ENCODE data around the gene SWT1. TPM values are rescaled to one million over a fixed set of nuclear protein-coding genes. Genes with fewer than 3 reads are reported as not detected.

The SWT1 gene
- total and polyA plus RNA-seq, 2 of the 4 experiments (the other 2 are of a cell fraction): 0.82 to 2.7 TPM

DNA sequence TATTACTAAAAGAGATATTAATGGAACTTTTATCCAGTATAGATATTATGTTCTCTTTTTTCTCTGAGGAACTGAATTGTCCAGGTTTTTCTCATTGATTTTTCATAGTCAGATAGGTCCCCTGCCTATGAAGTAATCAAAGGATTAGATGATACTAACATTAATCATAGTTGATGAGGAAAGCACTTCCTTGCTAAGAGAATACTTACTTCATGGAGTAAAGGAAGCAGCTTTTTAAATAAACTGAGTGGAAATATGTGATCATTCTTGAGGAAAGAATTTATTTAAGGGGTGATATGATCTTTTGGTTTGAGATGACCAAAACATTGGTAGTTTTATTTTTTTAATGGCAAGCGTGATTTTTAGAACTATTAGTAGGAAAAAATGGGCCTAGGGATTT lies 58.9 kb downstream of the SWT1 start:
- Histone ChIP-seq H2AK5ac (ENCODE audit: low read depth, low read length) (no peak overlapping the region), H3K27me3 (ENCODE audit: control insufficient read depth, insufficient read depth, low read length) (no peaks in the 10 kb centered on the region), H2AFZ (replicated peaks; ENCODE audit: low read length, poor library complexity) (no peak overlapping the region), H4K8ac (ENCODE audit: low read depth in 2 of 2, low read length in 2 of 2) (no peak overlapping the region), H3K36me3 (ENCODE audit: control insufficient read depth, insufficient read depth, low read length) (no peaks in the 10 kb centered on the region), H3K79me1 (ENCODE audit: low read depth in 1 of 2, low read length in 2 of 2) (no peaks in the 10 kb centered on the region), H4K20me1 (ENCODE audit: insufficient read depth, low read length) (no peaks in the 10 kb centered on the region), H2AK9ac (replicated peaks; ENCODE audit: low read depth, low read length, poor library complexity) (no peak overlapping the region), H3K27ac (ENCODE audit: insufficient read depth, low read length) (no peak overlapping the region), H3K4ac (ENCODE audit: low read depth, low read length) (no peak overlapping the region), H2BK20ac (ENCODE audit: low read depth, low read length) (no peak overlapping the region), H3K4me1 (ENCODE audit: control insufficient read depth, insufficient read depth, low read length) (peaks cover 2% of the 10 kb centered on the region; the same call in 1 of the 2 replicates), H4K5ac (ENCODE audit: low read depth, low read length) (no peak overlapping the region), H3K14ac (replicated peaks; ENCODE audit: low read depth, low read length) (no peak overlapping the region), H2BK5ac (ENCODE audit: low read depth, low read length, poor library complexity, severe bottlenecking) (no peak overlapping the region), H3K9me1 (ENCODE audit: insufficient read depth, low read length) (peaks cover 3% of the 10 kb centered on the region; the same call in 1 of the 2 replicates), H2BK15ac (ENCODE audit: low read depth, low read length) (no peak overlapping the region), H3K9me3 (ENCODE audit: control insufficient read depth, insufficient read depth, low read length) (no peaks in the 10 kb centered on the region), H3K9ac (ENCODE audit: low read depth, low read length) (no peak overlapping the region), H3K56ac (ENCODE audit: extremely low read depth, insufficient read depth, low read length) (no peak overlapping the region), H3K4me2 (ENCODE audit: low read depth, low read length) (no peak overlapping the region), H2BK120ac (ENCODE audit: low read depth, low read length) (no peak overlapping the region), H4K91ac (ENCODE audit: insufficient read depth, low read depth, low read length) (no peak overlapping the region), H3K4me3 (ENCODE audit: insufficient read depth, low read depth, low read length) (no peak overlapping the region), H3K18ac (ENCODE audit: low read depth, low read length) (no peak overlapping the region), H3K23ac (ENCODE audit: low read depth, low read length) (no peak overlapping the region)
- no CpG with 5 or more reads among the region's 1 CpG for WGBS, 2 experiments (ENCODE audit: extremely low coverage in 2 of 2, insufficient read length in 1 of 2)
- POLR2A ChIA-PET (ENCODE audit: unreplicated experiment): no interaction called here
- intact Hi-C loops (cut with micrococcal nuclease) (no loop called here), in situ Hi-C loops (cut with MboI; ENCODE audit: low sequenced_read_pairs) (no loop called here), dilution Hi-C loops (cut with HindIII; ENCODE audit: low sequenced_read_pairs, unreplicated experiment) (no loop called here)
- no TSS peak for BruUV-seq (replicated peaks)
- CTCF ChIA-PET: interaction anchor here (1.0 kb wide), 1 partner anchor 23 kb away, joined by 3 read pairs; no protein-coding TSS in a partner anchor
- TF ChIP-seq, protein P1, sequence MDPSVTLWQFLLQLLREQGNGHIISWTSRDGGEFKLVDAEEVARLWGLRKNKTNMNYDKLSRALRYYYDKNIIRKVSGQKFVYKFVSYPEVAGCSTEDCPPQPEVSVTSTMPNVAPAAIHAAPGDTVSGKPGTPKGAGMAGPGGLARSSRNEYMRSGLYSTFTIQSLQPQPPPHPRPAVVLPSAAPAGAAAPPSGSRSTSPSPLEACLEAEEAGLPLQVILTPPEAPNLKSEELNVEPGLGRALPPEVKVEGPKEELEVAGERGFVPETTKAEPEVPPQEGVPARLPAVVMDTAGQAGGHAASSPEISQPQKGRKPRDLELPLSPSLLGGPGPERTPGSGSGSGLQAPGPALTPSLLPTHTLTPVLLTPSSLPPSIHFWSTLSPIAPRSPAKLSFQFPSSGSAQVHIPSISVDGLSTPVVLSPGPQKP (IDR thresholded peaks at IDR 0.05; ENCODE audit: borderline replicate concordance, low read depth, low read length): no peak
- TF ChIP-seq MXI1 (IDR thresholded peaks at IDR 0.05; ENCODE audit: borderline replicate concordance, low read depth, low read length): no peak
- TF ChIP-seq FOS (IDR thresholded peaks at IDR 0.05; ENCODE audit: low read depth, low read length): no peak
- no peak for TF ChIP-seq POLR2A (IDR thresholded peaks at IDR 0.05; ENCODE audit: low read depth, low read length)
- TF ChIP-seq BHLHE40 (IDR thresholded peaks at IDR 0.05; ENCODE audit: low read depth, low read length): no peak
- no peak for TF ChIP-seq NFE2L2 (IDR thresholded peaks at IDR 0.05; ENCODE audit: low read depth, low read length)
- TF ChIP-seq, protein P2, sequence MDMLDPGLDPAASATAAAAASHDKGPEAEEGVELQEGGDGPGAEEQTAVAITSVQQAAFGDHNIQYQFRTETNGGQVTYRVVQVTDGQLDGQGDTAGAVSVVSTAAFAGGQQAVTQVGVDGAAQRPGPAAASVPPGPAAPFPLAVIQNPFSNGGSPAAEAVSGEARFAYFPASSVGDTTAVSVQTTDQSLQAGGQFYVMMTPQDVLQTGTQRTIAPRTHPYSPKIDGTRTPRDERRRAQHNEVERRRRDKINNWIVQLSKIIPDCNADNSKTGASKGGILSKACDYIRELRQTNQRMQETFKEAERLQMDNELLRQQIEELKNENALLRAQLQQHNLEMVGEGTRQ (IDR thresholded peaks at IDR 0.05; ENCODE audit: low read depth, low read length): no peak
- TF ChIP-seq MAZ (IDR thresholded peaks at IDR 0.05; ENCODE audit: borderline replicate concordance, low read depth, low read length): no peak
- TF ChIP-seq, protein P3, sequence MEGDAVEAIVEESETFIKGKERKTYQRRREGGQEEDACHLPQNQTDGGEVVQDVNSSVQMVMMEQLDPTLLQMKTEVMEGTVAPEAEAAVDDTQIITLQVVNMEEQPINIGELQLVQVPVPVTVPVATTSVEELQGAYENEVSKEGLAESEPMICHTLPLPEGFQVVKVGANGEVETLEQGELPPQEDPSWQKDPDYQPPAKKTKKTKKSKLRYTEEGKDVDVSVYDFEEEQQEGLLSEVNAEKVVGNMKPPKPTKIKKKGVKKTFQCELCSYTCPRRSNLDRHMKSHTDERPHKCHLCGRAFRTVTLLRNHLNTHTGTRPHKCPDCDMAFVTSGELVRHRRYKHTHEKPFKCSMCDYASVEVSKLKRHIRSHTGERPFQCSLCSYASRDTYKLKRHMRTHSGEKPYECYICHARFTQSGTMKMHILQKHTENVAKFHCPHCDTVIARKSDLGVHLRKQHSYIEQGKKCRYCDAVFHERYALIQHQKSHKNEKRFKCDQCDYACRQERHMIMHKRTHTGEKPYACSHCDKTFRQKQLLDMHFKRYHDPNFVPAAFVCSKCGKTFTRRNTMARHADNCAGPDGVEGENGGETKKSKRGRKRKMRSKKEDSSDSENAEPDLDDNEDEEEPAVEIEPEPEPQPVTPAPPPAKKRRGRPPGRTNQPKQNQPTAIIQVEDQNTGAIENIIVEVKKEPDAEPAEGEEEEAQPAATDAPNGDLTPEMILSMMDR (conservative IDR thresholded peaks at IDR 0.05; ENCODE audit: low read depth, low read length): no peak
- TF ChIP-seq RAD21 (IDR thresholded peaks at IDR 0.05; ENCODE audit: low read length): no peak
- TF ChIP-seq MAFK (IDR thresholded peaks at IDR 0.05; ENCODE audit: low read depth, low read length): no peak
- no peak; the same call in 1 of the 2 replicates for TF ChIP-seq CEBPB (IDR thresholded peaks at IDR 0.05; ENCODE audit: low read depth, low read length)
- ATAC-seq (ENCODE audit: low read depth) (peak; percentile 62), DNase-seq (peak; percentile 41)

Measured in IMR-90 (cell line).